GM12878 (cell line): ENCODE results near the gene CREB5. TPM values are rescaled to one million over a fixed set of nuclear protein-coding genes. Genes with fewer than 3 reads are reported as not detected.

Source experiments
- CREB1 ChIP-seq: IDR thresholded peaks from 2 replicates; pipeline ENCODE4 v1.6.1; 2012; ENCODE audit warnings: low read depth, mild to moderate bottlenecking, inconsistent platforms
- DPF2 ChIP-seq: fragments of 450-650 bp; IDR thresholded peaks from 2 replicates; pipeline ENCODE4 v1.6.1; 2017; ENCODE audit warnings: mild to moderate bottlenecking
- EGR1 ChIP-seq, 2 experiments: IDR thresholded peaks; 1 replicate in 1 of 2; 2 replicates in 1 of 2; pipeline ENCODE4 v1.6.1; 2011 to 2012; ENCODE audit warnings: low read depth in 2 of 2, low read length in 2 of 2, borderline replicate concordance in 1 of 2, mild to moderate bottlenecking in 1 of 2, moderate library complexity in 1 of 2
- HCFC1 ChIP-seq: fragments of 150-350 bp; IDR thresholded peaks from 2 replicates; pipeline ENCODE4 v1.6.1; 2014; ENCODE audit warnings: low read length
- IRF4 ChIP-seq: IDR thresholded peaks from 2 replicates; pipeline ENCODE4 v1.6.1; 2011; ENCODE audit warnings: low read depth, low read length
- KLF5 ChIP-seq: fragments of 450-650 bp; IDR thresholded peaks from 2 replicates; pipeline ENCODE4 v1.6.1; 2014; ENCODE audit warnings: mild to moderate bottlenecking; ENCODE audit not compliant: partially characterized antibody
- POU2F2 ChIP-seq: IDR thresholded peaks from 3 replicates; pipeline ENCODE4 v1.6.1; 2011; ENCODE audit warnings: low read depth, mild to moderate bottlenecking, low read length, borderline replicate concordance
- RCOR1 ChIP-seq: conservative IDR thresholded peaks from 2 replicates; pipeline ENCODE4 v1.6.1; 2012; ENCODE audit warnings: low read depth, low read length, improper control_type of control experiment
- SP1 ChIP-seq: IDR thresholded peaks from one replicate; pipeline ENCODE4 v1.6.1; 2011; ENCODE audit warnings: low read depth, low read length
- SPI1 ChIP-seq: IDR thresholded peaks from 2 replicates; pipeline ENCODE4 v1.6.1; 2011; ENCODE audit warnings: low read depth, mild to moderate bottlenecking, low read length, moderate library complexity, borderline replicate concordance; ENCODE audit not compliant: insufficient read depth
- TCF7 ChIP-seq: IDR thresholded peaks from 2 replicates; pipeline ENCODE4 v1.6.1; 2014; ENCODE audit warnings: antibody characterized with exemption, borderline replicate concordance
- polyA plus RNA-seq, 11 experiments: library from polyadenylated mRNA; depleted of rRNA in 4 of 11; unstranded in 6 of 11; stranded (reverse) in 5 of 11; fragments of >200 nt; fragmentation: Nextera tagmentation in 4 of 11; fragmentation: Illumina TruSeq in 1 of 11; extraction: Ambion mirVana in 4 of 11; extraction: Trizol in 1 of 11; gene quantifications; 1 replicate in 1 of 11; 2 replicates in 10 of 11; pipeline versions ENCODE4 v1.2.1 to v1.2.3, GENCODE V29; 2011 to 2016; ENCODE audit warnings: inconsistent platforms in 2 of 11, missing spikeins in 2 of 11, low read depth in 1 of 11
- total RNA-seq, 4 experiments: library from RNA; depleted of rRNA in 3 of 4; stranded (reverse); fragments of >200 nt in 3 of 4; fragmentation: Illumina TruSeq in 1 of 4; extraction: Trizol in 1 of 4; gene quantifications; 2 replicates each; pipeline versions ENCODE4 v1.2.1 to v1.2.3, GENCODE V29; 2013 to 2021
- TF ChIP-seq, protein P1 (sequence below): fragments of 450-650 bp; IDR thresholded peaks from 2 replicates; pipeline ENCODE4 v1.6.1; 2017; ENCODE audit warnings: mild to moderate bottlenecking, moderate library complexity
- TF ChIP-seq, protein P2 (sequence below): IDR thresholded peaks from 2 replicates; pipeline ENCODE4 v1.6.1; 2011; ENCODE audit warnings: mild to moderate bottlenecking, low read depth, low read length, moderate library complexity; ENCODE audit not compliant: insufficient replicate concordance
- TF ChIP-seq, protein P3 (sequence below): fragments of 450-650 bp; formaldehyde crosslinking; IDR thresholded peaks from 2 replicates; pipeline ENCODE4 v1.4.0; 2022; ENCODE audit warnings: mild to moderate bottlenecking, moderate library complexity
- TF ChIP-seq, protein P4 (sequence below): fragments of 450-650 bp; IDR thresholded peaks from 2 replicates; pipeline ENCODE4 v1.6.1; 2016; ENCODE audit warnings: mild to moderate bottlenecking
- TF ChIP-seq, protein P5 (sequence below): fragments of 150-350 bp; IDR thresholded peaks from 2 replicates; pipeline ENCODE4 v1.6.1; 2014; ENCODE audit warnings: mild to moderate bottlenecking, low read depth, low read length

Gene CREB5
- total and polyA plus RNA-seq, 10 of the 15 experiments (the other 5 are each of a cell fraction or from before 2014, with no cell fraction given): 12.9 to 74.1 (median 53.0) TPM

DNA sequence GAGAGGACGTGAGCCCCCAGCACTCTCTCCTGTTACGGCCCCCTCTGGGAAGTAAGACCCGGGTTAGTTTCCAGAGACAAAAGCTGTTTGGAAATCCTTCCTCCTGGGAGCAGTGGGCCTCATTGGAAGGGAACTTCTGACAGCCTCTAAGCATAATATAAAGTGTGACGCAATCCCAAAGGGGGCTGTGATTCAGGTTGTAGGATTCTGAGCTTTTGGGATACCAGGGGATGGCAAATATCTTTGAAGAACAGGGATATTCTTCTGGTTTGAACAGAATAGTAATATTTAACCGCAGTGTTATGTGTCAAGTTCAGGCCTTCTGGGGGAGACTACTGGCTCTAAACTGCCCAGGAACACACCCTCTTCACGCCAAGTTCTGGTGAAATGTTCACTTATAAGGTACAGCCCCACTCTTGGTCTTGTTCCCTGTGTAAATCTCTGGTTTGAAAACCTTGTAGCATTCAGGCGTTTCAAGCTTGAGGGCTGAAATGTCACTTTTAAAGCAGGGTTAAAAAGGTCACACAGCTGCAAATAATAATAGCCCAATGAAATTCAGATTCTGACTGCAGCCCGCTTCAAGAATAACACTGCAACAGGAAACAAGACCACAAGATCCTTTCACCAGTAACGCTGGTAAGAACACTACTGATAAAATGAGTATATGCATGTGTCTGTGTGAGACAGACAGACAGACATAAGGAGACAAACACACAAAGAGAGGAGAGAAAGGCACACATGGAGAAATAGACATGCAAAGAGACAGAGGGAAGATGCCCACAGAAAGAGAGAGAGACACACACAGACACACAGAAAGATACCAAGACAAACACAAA, 69.0 kb downstream of the CREB5 start (continued):
- TF ChIP-seq, protein P1, sequence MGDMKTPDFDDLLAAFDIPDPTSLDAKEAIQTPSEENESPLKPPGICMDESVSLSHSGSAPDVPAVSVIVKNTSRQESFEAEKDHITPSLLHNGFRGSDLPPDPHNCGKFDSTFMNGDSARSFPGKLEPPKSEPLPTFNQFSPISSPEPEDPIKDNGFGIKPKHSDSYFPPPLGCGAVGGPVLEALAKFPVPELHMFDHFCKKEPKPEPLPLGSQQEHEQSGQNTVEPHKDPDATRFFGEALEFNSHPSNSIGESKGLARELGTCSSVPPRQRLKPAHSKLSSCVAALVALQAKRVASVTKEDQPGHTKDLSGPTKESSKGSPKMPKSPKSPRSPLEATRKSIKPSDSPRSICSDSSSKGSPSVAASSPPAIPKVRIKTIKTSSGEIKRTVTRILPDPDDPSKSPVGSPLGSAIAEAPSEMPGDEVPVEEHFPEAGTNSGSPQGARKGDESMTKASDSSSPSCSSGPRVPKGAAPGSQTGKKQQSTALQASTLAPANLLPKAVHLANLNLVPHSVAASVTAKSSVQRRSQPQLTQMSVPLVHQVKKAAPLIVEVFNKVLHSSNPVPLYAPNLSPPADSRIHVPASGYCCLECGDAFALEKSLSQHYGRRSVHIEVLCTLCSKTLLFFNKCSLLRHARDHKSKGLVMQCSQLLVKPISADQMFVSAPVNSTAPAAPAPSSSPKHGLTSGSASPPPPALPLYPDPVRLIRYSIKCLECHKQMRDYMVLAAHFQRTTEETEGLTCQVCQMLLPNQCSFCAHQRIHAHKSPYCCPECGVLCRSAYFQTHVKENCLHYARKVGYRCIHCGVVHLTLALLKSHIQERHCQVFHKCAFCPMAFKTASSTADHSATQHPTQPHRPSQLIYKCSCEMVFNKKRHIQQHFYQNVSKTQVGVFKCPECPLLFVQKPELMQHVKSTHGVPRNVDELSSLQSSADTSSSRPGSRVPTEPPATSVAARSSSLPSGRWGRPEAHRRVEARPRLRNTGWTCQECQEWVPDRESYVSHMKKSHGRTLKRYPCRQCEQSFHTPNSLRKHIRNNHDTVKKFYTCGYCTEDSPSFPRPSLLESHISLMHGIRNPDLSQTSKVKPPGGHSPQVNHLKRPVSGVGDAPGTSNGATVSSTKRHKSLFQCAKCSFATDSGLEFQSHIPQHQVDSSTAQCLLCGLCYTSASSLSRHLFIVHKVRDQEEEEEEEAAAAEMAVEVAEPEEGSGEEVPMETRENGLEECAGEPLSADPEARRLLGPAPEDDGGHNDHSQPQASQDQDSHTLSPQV: no peak
- peak; percentile 81; the same call in 1 of the 2 replicates for TF ChIP-seq IRF4
- TF ChIP-seq DPF2: peak; percentile 74; the same call in 1 of the 2 replicates
- TF ChIP-seq EGR1 (IDR thresholded peaks at IDR 0.05; ENCODE audit: borderline replicate concordance in 1 of 2, low read depth in 2 of 2, low read length in 2 of 2): peak in 1 of 2 experiments; percentile 38; a peak in 1 of 3 replicates
- TF ChIP-seq, protein P2, sequence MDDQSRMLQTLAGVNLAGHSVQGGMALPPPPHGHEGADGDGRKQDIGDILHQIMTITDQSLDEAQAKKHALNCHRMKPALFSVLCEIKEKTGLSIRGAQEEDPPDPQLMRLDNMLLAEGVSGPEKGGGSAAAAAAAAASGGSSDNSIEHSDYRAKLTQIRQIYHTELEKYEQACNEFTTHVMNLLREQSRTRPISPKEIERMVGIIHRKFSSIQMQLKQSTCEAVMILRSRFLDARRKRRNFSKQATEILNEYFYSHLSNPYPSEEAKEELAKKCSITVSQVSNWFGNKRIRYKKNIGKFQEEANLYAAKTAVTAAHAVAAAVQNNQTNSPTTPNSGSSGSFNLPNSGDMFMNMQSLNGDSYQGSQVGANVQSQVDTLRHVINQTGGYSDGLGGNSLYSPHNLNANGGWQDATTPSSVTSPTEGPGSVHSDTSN: peak; percentile 62
- no peak for TF ChIP-seq SPI1
- peak; percentile 59; the same call in 1 of the 2 replicates for TF ChIP-seq TCF7
- TF ChIP-seq, protein P3, sequence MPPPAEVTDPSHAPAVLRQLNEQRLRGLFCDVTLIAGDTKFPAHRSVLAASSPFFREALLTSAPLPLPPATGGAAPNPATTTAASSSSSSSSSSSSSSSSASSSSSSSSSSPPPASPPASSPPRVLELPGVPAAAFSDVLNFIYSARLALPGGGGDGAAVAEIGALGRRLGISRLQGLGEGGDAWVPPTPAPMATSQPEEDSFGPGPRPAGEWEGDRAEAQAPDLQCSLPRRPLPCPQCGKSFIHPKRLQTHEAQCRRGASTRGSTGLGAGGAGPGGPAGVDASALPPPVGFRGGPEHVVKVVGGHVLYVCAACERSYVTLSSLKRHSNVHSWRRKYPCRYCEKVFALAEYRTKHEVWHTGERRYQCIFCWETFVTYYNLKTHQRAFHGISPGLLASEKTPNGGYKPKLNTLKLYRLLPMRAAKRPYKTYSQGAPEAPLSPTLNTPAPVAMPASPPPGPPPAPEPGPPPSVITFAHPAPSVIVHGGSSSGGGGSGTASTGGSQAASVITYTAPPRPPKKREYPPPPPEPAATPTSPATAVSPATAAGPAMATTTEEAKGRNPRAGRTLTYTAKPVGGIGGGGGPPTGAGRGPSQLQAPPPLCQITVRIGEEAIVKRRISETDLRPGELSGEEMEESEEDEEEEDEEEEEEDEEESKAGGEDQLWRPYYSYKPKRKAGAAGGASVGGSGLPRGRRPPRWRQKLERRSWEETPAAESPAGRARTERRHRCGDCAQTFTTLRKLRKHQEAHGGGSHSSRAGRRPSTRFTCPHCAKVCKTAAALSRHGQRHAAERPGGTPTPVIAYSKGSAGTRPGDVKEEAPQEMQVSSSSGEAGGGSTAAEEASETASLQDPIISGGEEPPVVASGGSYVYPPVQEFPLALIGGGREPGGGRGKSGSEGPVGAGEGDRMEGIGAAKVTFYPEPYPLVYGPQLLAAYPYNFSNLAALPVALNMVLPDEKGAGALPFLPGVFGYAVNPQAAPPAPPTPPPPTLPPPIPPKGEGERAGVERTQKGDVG: no peak
- no peak for TF ChIP-seq KLF5
- peak; percentile 91; the same call in 2 of the 3 replicates for TF ChIP-seq POU2F2
- TF ChIP-seq CREB1: peak; percentile 60
- TF ChIP-seq HCFC1: no peak
- TF ChIP-seq RCOR1: peak; percentile 76; the same call in 1 of the 2 replicates
- TF ChIP-seq, protein P4, sequence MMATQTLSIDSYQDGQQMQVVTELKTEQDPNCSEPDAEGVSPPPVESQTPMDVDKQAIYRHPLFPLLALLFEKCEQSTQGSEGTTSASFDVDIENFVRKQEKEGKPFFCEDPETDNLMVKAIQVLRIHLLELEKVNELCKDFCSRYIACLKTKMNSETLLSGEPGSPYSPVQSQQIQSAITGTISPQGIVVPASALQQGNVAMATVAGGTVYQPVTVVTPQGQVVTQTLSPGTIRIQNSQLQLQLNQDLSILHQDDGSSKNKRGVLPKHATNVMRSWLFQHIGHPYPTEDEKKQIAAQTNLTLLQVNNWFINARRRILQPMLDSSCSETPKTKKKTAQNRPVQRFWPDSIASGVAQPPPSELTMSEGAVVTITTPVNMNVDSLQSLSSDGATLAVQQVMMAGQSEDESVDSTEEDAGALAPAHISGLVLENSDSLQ: peak; percentile 90
- TF ChIP-seq, protein P5, sequence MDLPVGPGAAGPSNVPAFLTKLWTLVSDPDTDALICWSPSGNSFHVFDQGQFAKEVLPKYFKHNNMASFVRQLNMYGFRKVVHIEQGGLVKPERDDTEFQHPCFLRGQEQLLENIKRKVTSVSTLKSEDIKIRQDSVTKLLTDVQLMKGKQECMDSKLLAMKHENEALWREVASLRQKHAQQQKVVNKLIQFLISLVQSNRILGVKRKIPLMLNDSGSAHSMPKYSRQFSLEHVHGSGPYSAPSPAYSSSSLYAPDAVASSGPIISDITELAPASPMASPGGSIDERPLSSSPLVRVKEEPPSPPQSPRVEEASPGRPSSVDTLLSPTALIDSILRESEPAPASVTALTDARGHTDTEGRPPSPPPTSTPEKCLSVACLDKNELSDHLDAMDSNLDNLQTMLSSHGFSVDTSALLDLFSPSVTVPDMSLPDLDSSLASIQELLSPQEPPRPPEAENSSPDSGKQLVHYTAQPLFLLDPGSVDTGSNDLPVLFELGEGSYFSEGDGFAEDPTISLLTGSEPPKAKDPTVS: no peak
- TF ChIP-seq SP1: peak; percentile 61
